HG03442 (cell line): ENCODE measurements around the gene SART1.
"Not testable (repeated sequence)": the region's sequence is repeated elsewhere in the genome, so short reads cannot be mapped to it uniquely, and the experiment has no call there.

Experiments
- ATAC-seq: cut with Tn5 transposase; IDR thresholded peaks from one replicate; pipeline ENCODE4 v1.9.1; 2021; ENCODE audit warnings: mild to moderate bottlenecking, moderate library complexity; ENCODE audit not compliant: unreplicated experiment

The SART1 gene

GRCh38 chr11:66014804-66015453 lies 53.4 kb downstream of the SART1 start:
- ATAC-seq: no peak

GRCh38 chr11:66015454-66015881 lies 53.9 kb downstream of the SART1 start:
- no peak for ATAC-seq

- no peak for ATAC-seq
Observed at GRCh38 chr11:66015936-66016792, 54.6 kb downstream of the SART1 start.

- no peak for ATAC-seq
Observed at GRCh38 chr11:66016793-66017177, 55.3 kb downstream of the SART1 start.

- ATAC-seq: no peak
Observed at GRCh38 chr11:66017321-66017720, 55.8 kb downstream of the SART1 start.

- ATAC-seq: no peak
Observed at GRCh38 chr11:66020212-66020611, 58.7 kb downstream of the SART1 start.

- no peak for ATAC-seq
Observed at GRCh38 chr11:66020618-66021357, 59.3 kb downstream of the SART1 start.

GRCh38 chr11:66022401-66023185 lies 61.1 kb downstream of the SART1 start:
- no peak for ATAC-seq

GRCh38 chr11:66023186-66023440 lies 61.6 kb downstream of the SART1 start:
- ATAC-seq: not testable (repeated sequence)

- no peak for ATAC-seq
Observed at GRCh38 chr11:66026017-66026529, 64.5 kb downstream of the SART1 start, which contains the start of gene CATSPER1. Gene CATSPER1, minus strand, starts transcription at chr11:66026479. Its CDS starts 100 bp downstream, at chr11:66026379.
